ENCODE results near the gene SURF1.
"Not testable (repeated sequence)": the region's sequence is repeated elsewhere in the genome, so short reads cannot be mapped to it uniquely, and the experiment has no call there.

The SURF1 gene

DNA sequence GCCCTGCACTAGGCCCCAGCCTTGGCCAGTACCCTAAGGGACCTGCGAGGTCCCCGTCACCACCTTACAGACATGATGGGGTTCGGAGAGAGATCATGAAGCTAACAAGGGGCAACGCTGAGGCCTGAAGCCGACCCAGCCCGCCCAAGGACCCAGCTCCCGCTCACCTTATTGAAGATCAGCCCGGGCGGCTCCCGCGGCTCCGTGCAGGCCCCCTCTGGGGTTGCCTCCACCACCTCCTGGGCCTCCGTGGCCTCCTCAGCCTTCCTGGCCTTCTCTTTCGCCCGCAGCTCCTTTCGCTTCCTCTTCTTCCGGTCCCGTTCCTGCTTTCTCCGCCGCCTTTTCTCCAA is 23.9 kb downstream of the SURF1 start:
- no peaks in the 10 kb centered on the region for H3K9me3 ChIP-seq (ENCODE audit: low read depth, low read length)
- H3K27ac ChIP-seq, result no peak overlapping the region
- no peak overlapping the region for H3K4me3 ChIP-seq
- DNase-seq (ENCODE audit: low read depth, low spot score), result no peak
- H3K9ac ChIP-seq (ENCODE audit: insufficient read length), result no peak overlapping the region
- TF ChIP-seq EZH2 (IDR thresholded peaks at IDR 0.05) (no peak), POLR2AphosphoS5 (IDR thresholded peaks at IDR 0.05; ENCODE audit: borderline replicate concordance, low read depth, low read length) (no peak), FOXP2 (optimal IDR thresholded peaks at IDR 0.05; ENCODE audit: control extremely low read depth, extremely low read length, insufficient read depth) (no peak)
- H3K36me3 ChIP-seq (ENCODE audit: insufficient read depth, low read length), result peaks cover 45% of the 10 kb centered on the region

DNA sequence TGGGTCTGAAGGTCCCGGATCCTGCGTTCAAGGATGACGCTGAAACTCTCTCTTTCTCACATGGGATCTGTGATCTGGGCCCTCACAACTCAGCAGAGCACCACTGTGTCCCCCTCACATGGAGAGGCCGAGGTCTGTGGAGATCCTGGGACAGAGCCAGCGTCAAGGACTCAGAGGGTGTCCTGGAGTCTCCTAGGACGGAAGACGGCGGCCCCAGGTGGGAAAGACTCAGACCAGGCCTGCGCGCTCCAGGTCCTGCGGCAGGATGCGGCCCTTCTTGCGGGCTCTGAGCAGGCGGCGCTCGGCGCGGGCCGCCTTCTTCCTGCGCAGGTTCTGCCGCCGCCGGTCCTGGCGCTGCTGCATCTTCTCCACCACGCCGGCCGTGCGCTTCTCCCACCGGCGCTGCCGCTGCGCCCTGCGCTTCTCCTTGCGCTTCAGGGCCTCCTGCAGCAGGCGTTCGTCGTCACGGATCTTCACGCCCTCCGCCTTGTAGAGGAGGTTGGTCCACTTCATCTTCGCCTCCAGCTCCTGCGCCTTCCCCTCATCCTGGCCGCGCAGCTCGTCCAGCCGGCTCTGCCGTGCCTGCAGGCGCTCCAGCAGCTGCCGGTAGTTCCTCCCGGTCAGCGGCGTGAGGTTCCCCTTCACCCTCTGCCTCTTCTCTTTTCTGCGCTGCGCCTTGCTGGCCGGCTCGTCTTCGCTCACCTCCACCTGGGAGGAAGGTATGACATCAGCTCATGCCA is 24.5 kb downstream of the SURF1 start:
- no peaks in the 10 kb centered on the region for H3K9me3 ChIP-seq (ENCODE audit: low read depth, low read length)
- no peak overlapping the region for H3K27ac ChIP-seq
- no peak for DNase-seq (ENCODE audit: low read depth, low spot score)
- H3K9ac ChIP-seq (ENCODE audit: insufficient read length), result no peak overlapping the region
- H3K36me3 ChIP-seq (ENCODE audit: insufficient read depth, low read length), result peaks cover 45% of the 10 kb centered on the region
- TF ChIP-seq FOXP2 (optimal IDR thresholded peaks at IDR 0.05; ENCODE audit: control extremely low read depth, extremely low read length, insufficient read depth), result no peak
- no peak for TF ChIP-seq EZH2 (IDR thresholded peaks at IDR 0.05)
- no peak for TF ChIP-seq POLR2AphosphoS5 (IDR thresholded peaks at IDR 0.05; ENCODE audit: borderline replicate concordance, low read depth, low read length)
- no peak overlapping the region for H3K4me3 ChIP-seq

DNA sequence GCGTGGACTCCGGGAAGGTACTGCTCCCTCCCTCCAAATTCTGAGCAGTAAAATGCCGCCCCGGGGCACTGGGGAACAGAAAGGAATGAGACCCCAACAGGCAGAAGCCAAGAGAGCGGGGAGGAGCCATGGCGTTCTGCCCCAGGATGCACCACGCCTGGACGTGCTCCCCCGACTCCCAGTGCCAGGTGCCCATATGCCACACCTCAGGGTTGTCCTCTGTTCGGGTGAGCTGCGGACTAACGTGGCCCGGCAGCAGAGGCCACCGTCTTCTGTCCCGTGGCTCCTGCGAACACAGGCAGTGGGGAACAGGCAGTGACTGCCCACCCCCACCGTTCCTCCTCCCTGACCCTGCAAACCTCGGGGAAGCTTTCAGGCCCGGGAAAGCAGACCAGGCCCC is 25.1 kb downstream of the SURF1 start:
- no peak overlapping the region for H3K4me3 ChIP-seq
- no peaks in the 10 kb centered on the region for H3K9me3 ChIP-seq (ENCODE audit: low read depth, low read length)
- no peak for TF ChIP-seq EZH2 (IDR thresholded peaks at IDR 0.05)
- no peak for TF ChIP-seq POLR2AphosphoS5 (IDR thresholded peaks at IDR 0.05; ENCODE audit: borderline replicate concordance, low read depth, low read length)
- no peak for TF ChIP-seq FOXP2 (optimal IDR thresholded peaks at IDR 0.05; ENCODE audit: control extremely low read depth, extremely low read length, insufficient read depth)
- H3K9ac ChIP-seq (ENCODE audit: insufficient read length), result no peak overlapping the region
- peaks cover 45% of the 10 kb centered on the region for H3K36me3 ChIP-seq (ENCODE audit: insufficient read depth, low read length)
- H3K27ac ChIP-seq, result no peak overlapping the region
- DNase-seq (ENCODE audit: low read depth, low spot score), result no peak

DNA sequence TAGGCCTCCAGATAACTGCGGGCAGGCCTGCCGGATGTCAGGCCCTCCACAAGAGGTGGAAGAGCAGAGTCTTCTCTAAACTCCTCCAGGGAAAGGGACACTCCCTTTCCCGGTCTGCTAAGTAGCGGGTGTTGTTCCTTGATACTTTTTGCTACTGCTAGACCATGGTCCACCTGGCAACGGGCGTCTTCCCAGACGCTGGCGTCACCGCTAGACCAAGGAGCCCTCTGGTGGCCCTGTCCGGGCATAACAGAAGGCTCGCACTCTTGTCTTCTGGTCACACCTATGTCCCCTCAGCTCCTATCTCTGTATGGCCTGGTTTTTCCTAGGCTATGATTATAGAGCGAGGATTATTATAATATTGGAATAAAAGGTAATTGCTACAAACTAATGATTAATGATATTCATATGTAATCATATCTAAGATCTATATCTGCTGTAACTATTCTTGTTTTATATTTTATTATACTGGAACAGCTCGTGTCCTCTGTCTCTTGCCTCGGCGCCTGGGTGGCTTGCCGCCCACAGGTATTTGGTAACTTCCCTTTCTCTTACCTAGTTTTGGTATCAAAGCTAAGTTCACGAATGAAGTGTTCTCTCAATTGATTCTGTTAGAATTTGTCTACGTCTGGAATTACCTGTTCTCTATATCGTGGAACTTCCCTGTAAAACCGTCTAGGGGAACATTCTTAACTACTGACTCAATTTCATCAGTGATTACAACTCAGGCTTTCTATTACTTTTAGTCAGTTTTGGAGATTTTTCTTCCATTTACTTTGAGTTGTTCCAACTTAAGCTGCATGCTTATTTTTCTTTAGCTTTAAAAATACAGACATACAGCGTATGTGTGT is 26.8 kb downstream of the SURF1 start:
- not testable (repeated sequence) for H3K4me3 ChIP-seq; DNase-seq (ENCODE audit: low read depth, low spot score); H3K9ac ChIP-seq (ENCODE audit: insufficient read length); H3K9me3 ChIP-seq (ENCODE audit: low read depth, low read length)
- Histone ChIP-seq H3K27ac (0 out of 2 replicates have a peak overlapping the region, but pooled peaks have one; percentile 19), H3K36me3 (ENCODE audit: insufficient read depth, low read length) (peaks cover 40% of the 10 kb centered on the region)

DNA sequence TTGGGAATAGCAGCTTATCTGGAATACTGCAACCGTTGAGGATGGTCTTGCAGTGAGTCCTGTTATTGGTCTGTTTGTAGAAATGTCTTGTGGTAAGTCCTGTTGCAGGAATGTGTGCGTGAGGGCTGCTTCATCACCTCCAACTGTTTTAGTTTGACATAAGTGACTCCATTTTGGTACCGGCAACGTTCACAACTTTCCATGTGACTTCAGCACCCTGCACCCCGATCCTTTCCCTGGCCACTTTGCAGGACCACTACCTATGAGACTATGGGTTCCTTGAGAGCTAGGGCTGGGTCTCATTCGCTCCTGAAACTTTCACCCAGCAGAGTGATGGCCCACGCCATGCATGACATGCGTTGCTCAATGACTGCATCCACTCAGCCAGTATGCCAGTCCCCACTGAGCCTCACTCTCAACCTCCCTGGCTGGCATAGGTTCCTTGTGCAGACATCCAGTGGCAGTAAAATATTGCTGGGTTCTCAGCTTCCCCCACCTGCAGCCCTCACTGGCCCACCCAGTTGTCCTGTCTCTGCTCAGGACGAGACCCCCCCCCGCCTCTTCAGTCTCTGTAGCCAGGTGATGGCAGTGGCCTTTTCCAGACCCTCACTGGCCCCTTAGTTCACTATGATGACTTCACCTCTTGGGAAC is 28.3 kb downstream of the SURF1 start:
- DNase-seq (ENCODE audit: low read depth, low spot score), result no peak
- H3K27ac ChIP-seq, result no peak overlapping the region
- no peak overlapping the region for H3K9ac ChIP-seq (ENCODE audit: insufficient read length)
- H3K9me3 ChIP-seq (ENCODE audit: low read depth, low read length), result no peaks in the 10 kb centered on the region
- no peak overlapping the region for H3K4me3 ChIP-seq
- H3K36me3 ChIP-seq (ENCODE audit: insufficient read depth, low read length), result peaks cover 25% of the 10 kb centered on the region
- TF ChIP-seq EZH2 (IDR thresholded peaks at IDR 0.05) (no peak), POLR2AphosphoS5 (IDR thresholded peaks at IDR 0.05; ENCODE audit: borderline replicate concordance, low read depth, low read length) (no peak), FOXP2 (optimal IDR thresholded peaks at IDR 0.05; ENCODE audit: control extremely low read depth, extremely low read length, insufficient read depth) (no peak)

DNA sequence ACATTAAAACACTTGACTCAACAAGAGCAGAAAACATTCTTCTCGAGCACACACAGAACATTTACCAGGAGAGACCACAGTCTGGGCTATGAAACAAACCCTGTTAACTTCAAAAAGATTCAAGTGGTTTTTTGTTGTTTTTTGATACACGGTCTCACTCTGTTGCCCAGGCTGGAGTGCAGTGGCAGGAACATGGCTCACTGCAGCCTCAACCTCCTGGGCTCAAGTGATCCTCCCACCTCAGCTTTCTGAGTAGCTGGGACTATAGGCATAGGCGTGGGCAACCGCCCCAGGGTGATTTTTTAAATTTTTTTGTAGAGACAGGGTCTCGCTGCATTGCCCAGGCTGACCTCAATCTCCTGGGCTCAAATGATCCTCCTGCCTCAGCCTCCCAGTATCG is 29.3 kb downstream of the SURF1 start:
- not testable (repeated sequence) for H3K9me3 ChIP-seq (ENCODE audit: low read depth, low read length); H3K4me3 ChIP-seq; DNase-seq (ENCODE audit: low read depth, low spot score); H3K9ac ChIP-seq (ENCODE audit: insufficient read length); H3K27ac ChIP-seq
- H3K36me3 ChIP-seq (ENCODE audit: insufficient read depth, low read length), result peaks cover 15% of the 10 kb centered on the region

DNA sequence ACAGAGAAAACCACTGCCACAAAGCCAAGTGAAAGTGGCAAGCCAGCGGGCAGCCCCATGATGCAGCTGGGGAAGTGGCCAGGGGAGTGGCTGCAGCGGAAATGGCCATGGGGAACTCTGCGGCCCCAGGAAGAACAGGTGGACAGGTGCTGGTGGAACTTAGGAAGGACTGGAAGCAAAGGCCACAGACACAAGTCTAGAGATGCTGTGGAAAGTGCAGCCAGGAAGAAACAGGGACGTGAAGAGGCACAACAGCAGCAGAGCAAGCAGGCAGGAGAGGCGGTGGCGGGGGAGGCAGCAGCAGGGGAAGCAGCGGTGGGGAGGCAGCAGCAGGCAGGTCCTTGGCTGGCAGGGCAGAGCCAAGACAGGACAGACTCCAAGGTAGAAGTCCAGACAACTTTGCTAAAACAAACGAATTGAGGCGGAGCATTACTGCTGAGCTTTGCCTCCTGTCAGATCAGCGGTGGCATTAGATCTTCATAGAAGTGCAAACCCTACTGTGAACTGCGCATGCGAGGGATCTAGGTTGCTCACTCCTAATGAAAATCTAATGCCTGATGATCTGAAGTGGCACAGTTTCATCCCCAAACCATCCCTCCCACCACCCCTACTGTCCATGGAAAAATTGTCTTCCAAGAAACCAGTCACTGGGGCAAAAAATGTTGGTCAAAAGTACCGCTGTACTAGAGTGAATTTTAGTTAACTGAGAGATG is 32.1 kb downstream of the SURF1 start:
- DNase-seq (ENCODE audit: low read depth, low spot score), result no peak
- TF ChIP-seq EZH2 (IDR thresholded peaks at IDR 0.05) (no peak), FOXP2 (optimal IDR thresholded peaks at IDR 0.05; ENCODE audit: control extremely low read depth, extremely low read length, insufficient read depth) (no peak), POLR2AphosphoS5 (IDR thresholded peaks at IDR 0.05; ENCODE audit: borderline replicate concordance, low read depth, low read length) (no peak)
- H3K27ac ChIP-seq, result no peak overlapping the region
- no peaks in the 10 kb centered on the region for H3K36me3 ChIP-seq (ENCODE audit: insufficient read depth, low read length)
- no peak overlapping the region for H3K9ac ChIP-seq (ENCODE audit: insufficient read length)
- H3K9me3 ChIP-seq (ENCODE audit: low read depth, low read length), result no peaks in the 10 kb centered on the region
- no peak overlapping the region for H3K4me3 ChIP-seq

DNA sequence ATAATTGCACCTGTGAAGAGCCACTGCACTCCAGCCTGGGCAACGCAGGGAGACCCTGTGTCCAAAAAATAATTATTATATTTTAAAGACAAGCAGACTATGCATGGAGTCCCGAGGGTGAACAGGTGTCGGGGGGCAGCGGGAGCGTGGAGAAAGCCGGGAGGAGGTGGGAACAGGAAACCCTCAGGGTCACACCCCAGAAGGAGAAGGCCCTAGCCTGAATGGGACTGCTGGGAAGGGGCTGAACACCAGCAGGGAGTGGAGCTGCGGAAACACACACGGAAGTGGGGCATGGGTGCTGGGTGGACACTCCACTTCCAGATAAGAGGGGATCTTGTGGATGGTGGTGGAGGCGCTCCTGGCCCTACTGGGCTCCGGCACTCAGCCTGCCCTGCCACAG is 33.1 kb downstream of the SURF1 start:
- no peak for DNase-seq (ENCODE audit: low read depth, low spot score)
- H3K9ac ChIP-seq (ENCODE audit: insufficient read length), result no peak overlapping the region
- no peaks in the 10 kb centered on the region for H3K9me3 ChIP-seq (ENCODE audit: low read depth, low read length)
- no peak overlapping the region for H3K27ac ChIP-seq
- H3K4me3 ChIP-seq, result no peak overlapping the region
- no peak for TF ChIP-seq POLR2AphosphoS5 (IDR thresholded peaks at IDR 0.05; ENCODE audit: borderline replicate concordance, low read depth, low read length)
- no peak for TF ChIP-seq EZH2 (IDR thresholded peaks at IDR 0.05)
- no peak for TF ChIP-seq FOXP2 (optimal IDR thresholded peaks at IDR 0.05; ENCODE audit: control extremely low read depth, extremely low read length, insufficient read depth)
- no peaks in the 10 kb centered on the region for H3K36me3 ChIP-seq (ENCODE audit: insufficient read depth, low read length)
